NCI-H187 treated with DMSO at 0.1 percent for 48 hours (cell line): ENCODE results near the gene STX3.
"Not testable (repeated sequence)": the region's sequence is repeated elsewhere in the genome, so short reads cannot be mapped to it uniquely, and the experiment has no call there.

Source experiments
- DNase-seq: peaks from one replicate; lab custom pipeline; 2025; lab: John Stamatoyannopoulos, UW

The STX3 gene

GRCh38 chr11:59758401-59759037 is 3.3 kb downstream of the STX3 start:
- DNase-seq, result no peak

- DNase-seq, result no peak
Observed at GRCh38 chr11:59759900-59760299, 4.7 kb downstream of the STX3 start.

GRCh38 chr11:59760771-59761170 is 5.6 kb downstream of the STX3 start:
- no peak for DNase-seq

- DNase-seq, result no peak
Observed at GRCh38 chr11:59761993-59762392, 6.8 kb downstream of the STX3 start.

GRCh38 chr11:59765068-59765735 is 10.0 kb downstream of the STX3 start:
- no peak for DNase-seq

- no peak for DNase-seq
Observed at GRCh38 chr11:59766542-59767224, 11.5 kb downstream of the STX3 start.

GRCh38 chr11:59767225-59767611 is 12.0 kb downstream of the STX3 start:
- no peak for DNase-seq

GRCh38 chr11:59769111-59769510 is 13.9 kb downstream of the STX3 start:
- no peak for DNase-seq

- no peak for DNase-seq
Observed at GRCh38 chr11:59769828-59770227, 14.7 kb downstream of the STX3 start.

- DNase-seq, result no peak
Observed at GRCh38 chr11:59770319-59770718, 15.1 kb downstream of the STX3 start.

- no peak for DNase-seq
Observed at GRCh38 chr11:59770869-59771268, 15.7 kb downstream of the STX3 start.

- no peak for DNase-seq
Observed at GRCh38 chr11:59771605-59772004, 16.4 kb downstream of the STX3 start.

GRCh38 chr11:59773083-59773440 is 17.9 kb downstream of the STX3 start:
- DNase-seq, result no peak

- DNase-seq, result no peak
Observed at GRCh38 chr11:59776210-59777066, 21.3 kb downstream of the STX3 start.

GRCh38 chr11:59777104-59777503 is 21.9 kb downstream of the STX3 start:
- no peak for DNase-seq

- DNase-seq, result no peak
Observed at GRCh38 chr11:59778122-59778521, 22.9 kb downstream of the STX3 start.

- no peak for DNase-seq
Observed at GRCh38 chr11:59779487-59779886, 24.3 kb downstream of the STX3 start.

- DNase-seq, result no peak
Observed at GRCh38 chr11:59782080-59782479, 26.9 kb downstream of the STX3 start.

GRCh38 chr11:59783632-59784090 is 28.5 kb downstream of the STX3 start:
- DNase-seq, result no peak

GRCh38 chr11:59784441-59784840 is 29.3 kb downstream of the STX3 start:
- DNase-seq, result not testable (repeated sequence)

GRCh38 chr11:59785818-59786217 is 30.6 kb downstream of the STX3 start:
- DNase-seq, result no peak

- no peak for DNase-seq
Observed at GRCh38 chr11:59787255-59787588, 32.0 kb downstream of the STX3 start.

- DNase-seq, result no peak
Observed at GRCh38 chr11:59787816-59788215, 32.6 kb downstream of the STX3 start.
